SK-N-SH (cell line): ENCODE data around the gene MAD1L1.

ENCODE experiments used
- CHD2 ChIP-seq: fragments of 150-350 bp; IDR thresholded peaks from 2 replicates; pipeline ENCODE4 v1.6.1; 2018; ENCODE audit warnings: low read length; ENCODE audit not compliant: partially characterized antibody
- JUND ChIP-seq: IDR thresholded peaks from 2 replicates; pipeline ENCODE4 v1.4.0; 2012
- MXI1 ChIP-seq: IDR thresholded peaks from 2 replicates; pipeline ENCODE4 v1.6.1; 2012; ENCODE audit warnings: mild to moderate bottlenecking, low read depth, low read length, improper control_type of control experiment
- NRF1 ChIP-seq: IDR thresholded peaks from 2 replicates; pipeline ENCODE4 v1.6.1; 2012; ENCODE audit warnings: low read depth, mild to moderate bottlenecking, low read length
- POLR2AphosphoS5 ChIP-seq: IDR thresholded peaks from 2 replicates; pipeline ENCODE4 v1.6.1; 2012; ENCODE audit warnings: low read depth, low read length
- RAD21 ChIP-seq: IDR thresholded peaks from 2 replicates; pipeline ENCODE4 v1.6.1; 2012; ENCODE audit warnings: mild to moderate bottlenecking, low read length
- RFX5 ChIP-seq: IDR thresholded peaks from 2 replicates; pipeline ENCODE4 v1.6.1; 2012; ENCODE audit warnings: mild to moderate bottlenecking, improper control_type of control experiment, low read length
- RXRA ChIP-seq: IDR thresholded peaks from 2 replicates; pipeline ENCODE4 v1.4.0; 2012; ENCODE audit warnings: low read depth, mild to moderate bottlenecking, borderline replicate concordance
- TEAD4 ChIP-seq: IDR thresholded peaks from 2 replicates; pipeline ENCODE4 v1.4.0; 2012; ENCODE audit warnings: mild to moderate bottlenecking, borderline replicate concordance; ENCODE audit not compliant: insufficient read depth
- USF2 ChIP-seq: fragments of 150-350 bp; IDR thresholded peaks from 2 replicates; pipeline ENCODE4 v1.6.1; 2017; ENCODE audit warnings: antibody characterized with exemption, low read length, low read depth, borderline replicate concordance
- ZBTB33 ChIP-seq: IDR thresholded peaks from 2 replicates; pipeline ENCODE4 v1.4.0; 2012; ENCODE audit warnings: low read depth, borderline replicate concordance
- TF ChIP-seq, protein P1 (sequence below): fragments of 200-600 bp; sonication (generic); IDR thresholded peaks from 2 replicates; pipeline ENCODE4 v1.6.1; 2017; ENCODE audit warnings: antibody characterized with exemption, mild to moderate bottlenecking, moderate library complexity
- TF ChIP-seq, protein P2 (sequence below): IDR thresholded peaks from 2 replicates; pipeline ENCODE4 v1.4.0; 2012; ENCODE audit warnings: low read depth
- TF ChIP-seq, protein P3 (sequence below): IDR thresholded peaks from 2 replicates; pipeline ENCODE4 v1.6.1; 2012; ENCODE audit warnings: mild to moderate bottlenecking, low read depth, low read length, moderate library complexity

DNA sequence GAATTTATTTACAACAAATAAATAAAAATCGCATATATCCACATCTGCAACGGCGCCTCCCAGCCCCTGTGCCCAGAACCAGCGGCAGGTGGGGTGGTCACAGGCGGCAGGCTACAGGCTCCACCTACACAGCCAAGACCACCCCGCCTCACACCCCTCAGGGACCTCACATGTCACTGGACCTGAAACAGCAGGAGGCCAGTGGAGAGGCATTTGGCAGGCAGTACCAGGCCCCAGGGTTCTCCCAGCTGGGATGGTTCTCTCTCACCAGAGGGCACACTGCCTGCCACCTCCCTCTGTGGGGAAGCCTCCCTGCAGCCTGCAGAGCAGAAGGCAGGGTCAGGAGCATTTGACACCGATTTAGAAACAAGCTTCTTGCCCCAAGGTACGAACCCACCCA lies 81.5 kb downstream of the MAD1L1 start:
- TF ChIP-seq, protein P1, sequence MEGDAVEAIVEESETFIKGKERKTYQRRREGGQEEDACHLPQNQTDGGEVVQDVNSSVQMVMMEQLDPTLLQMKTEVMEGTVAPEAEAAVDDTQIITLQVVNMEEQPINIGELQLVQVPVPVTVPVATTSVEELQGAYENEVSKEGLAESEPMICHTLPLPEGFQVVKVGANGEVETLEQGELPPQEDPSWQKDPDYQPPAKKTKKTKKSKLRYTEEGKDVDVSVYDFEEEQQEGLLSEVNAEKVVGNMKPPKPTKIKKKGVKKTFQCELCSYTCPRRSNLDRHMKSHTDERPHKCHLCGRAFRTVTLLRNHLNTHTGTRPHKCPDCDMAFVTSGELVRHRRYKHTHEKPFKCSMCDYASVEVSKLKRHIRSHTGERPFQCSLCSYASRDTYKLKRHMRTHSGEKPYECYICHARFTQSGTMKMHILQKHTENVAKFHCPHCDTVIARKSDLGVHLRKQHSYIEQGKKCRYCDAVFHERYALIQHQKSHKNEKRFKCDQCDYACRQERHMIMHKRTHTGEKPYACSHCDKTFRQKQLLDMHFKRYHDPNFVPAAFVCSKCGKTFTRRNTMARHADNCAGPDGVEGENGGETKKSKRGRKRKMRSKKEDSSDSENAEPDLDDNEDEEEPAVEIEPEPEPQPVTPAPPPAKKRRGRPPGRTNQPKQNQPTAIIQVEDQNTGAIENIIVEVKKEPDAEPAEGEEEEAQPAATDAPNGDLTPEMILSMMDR, result no peak
- TF ChIP-seq, protein P2, sequence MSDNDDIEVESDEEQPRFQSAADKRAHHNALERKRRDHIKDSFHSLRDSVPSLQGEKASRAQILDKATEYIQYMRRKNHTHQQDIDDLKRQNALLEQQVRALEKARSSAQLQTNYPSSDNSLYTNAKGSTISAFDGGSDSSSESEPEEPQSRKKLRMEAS, result no peak
- TF ChIP-seq TEAD4 (no peak), NRF1 (no peak), CHD2 (peak; percentile 21), RAD21 (peak; percentile 23; the same call in 1 of the 2 replicates), JUND (no peak), POLR2AphosphoS5 (no peak), MXI1 (no peak), USF2 (no peak), ZBTB33 (no peak), RXRA (no peak), RFX5 (no peak)
- TF ChIP-seq, protein P3, sequence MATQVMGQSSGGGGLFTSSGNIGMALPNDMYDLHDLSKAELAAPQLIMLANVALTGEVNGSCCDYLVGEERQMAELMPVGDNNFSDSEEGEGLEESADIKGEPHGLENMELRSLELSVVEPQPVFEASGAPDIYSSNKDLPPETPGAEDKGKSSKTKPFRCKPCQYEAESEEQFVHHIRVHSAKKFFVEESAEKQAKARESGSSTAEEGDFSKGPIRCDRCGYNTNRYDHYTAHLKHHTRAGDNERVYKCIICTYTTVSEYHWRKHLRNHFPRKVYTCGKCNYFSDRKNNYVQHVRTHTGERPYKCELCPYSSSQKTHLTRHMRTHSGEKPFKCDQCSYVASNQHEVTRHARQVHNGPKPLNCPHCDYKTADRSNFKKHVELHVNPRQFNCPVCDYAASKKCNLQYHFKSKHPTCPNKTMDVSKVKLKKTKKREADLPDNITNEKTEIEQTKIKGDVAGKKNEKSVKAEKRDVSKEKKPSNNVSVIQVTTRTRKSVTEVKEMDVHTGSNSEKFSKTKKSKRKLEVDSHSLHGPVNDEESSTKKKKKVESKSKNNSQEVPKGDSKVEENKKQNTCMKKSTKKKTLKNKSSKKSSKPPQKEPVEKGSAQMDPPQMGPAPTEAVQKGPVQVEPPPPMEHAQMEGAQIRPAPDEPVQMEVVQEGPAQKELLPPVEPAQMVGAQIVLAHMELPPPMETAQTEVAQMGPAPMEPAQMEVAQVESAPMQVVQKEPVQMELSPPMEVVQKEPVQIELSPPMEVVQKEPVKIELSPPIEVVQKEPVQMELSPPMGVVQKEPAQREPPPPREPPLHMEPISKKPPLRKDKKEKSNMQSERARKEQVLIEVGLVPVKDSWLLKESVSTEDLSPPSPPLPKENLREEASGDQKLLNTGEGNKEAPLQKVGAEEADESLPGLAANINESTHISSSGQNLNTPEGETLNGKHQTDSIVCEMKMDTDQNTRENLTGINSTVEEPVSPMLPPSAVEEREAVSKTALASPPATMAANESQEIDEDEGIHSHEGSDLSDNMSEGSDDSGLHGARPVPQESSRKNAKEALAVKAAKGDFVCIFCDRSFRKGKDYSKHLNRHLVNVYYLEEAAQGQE, result no peak
